GM18498 (cell line): ENCODE results near the gene CD2AP.
"Not testable (repeated sequence)": the region's sequence is repeated elsewhere in the genome, so short reads cannot be mapped to it uniquely, and the experiment has no call there.

ENCODE experiments used
- ATAC-seq: cut with Tn5 transposase; IDR thresholded peaks from one replicate; pipeline ENCODE4 v1.9.1; 2021; ENCODE audit warnings: mild to moderate bottlenecking, moderate library complexity; ENCODE audit not compliant: unreplicated experiment

Gene CD2AP

DNA sequence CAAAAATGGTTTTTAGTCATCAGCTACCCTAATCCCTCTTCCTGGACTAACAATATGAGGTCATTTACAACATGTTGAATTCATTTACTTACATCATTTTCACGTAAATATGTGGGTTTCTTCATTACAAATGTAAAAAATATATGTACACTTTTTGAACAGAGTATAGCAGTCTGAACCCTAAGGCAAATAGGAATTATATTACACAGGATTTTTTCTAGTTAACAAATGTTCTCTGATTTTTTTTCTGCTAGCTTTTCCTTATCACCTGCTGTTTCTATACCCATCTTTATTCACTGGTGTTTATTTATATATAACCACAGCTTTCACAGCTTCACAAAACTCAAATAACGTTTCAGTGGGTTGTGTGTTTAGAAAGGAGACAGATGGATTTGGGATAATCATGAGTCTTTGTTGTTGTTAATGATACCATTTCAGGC, 21.0 kb upstream of the CD2AP start:
- no peak for ATAC-seq

GRCh38 chr6:47457370-47457769, 20.2 kb upstream of the CD2AP start:
- no peak for ATAC-seq

- ATAC-seq = no peak
These were observed 13.5 kb upstream of the CD2AP start for GRCh38 chr6:47464052-47464451.

- no peak for ATAC-seq
These were observed 12.5 kb upstream of the CD2AP start for GRCh38 chr6:47465117-47465516.

DNA sequence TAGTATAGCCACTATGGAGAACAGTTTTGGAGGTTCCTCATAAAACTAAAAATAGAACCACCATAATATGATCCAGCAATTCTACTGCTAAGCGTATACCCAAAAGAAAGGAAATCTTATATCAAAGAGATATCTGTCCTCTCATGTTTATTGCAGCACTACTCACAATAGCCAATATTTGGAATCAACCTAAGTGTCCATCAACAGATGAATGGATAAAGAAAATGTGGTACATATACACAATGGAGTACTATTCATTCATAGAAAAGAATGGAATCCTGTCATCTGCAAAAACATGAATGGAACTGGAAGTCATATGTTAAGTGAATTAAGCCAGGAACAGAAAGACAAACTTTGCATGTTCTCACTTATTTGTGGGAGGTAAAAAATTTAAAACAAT, 5.7 kb upstream of the CD2AP start:
- no peak for ATAC-seq

- no peak for ATAC-seq
These were observed 3.7 kb upstream of the CD2AP start for GRCh38 chr6:47473791-47474346.

DNA sequence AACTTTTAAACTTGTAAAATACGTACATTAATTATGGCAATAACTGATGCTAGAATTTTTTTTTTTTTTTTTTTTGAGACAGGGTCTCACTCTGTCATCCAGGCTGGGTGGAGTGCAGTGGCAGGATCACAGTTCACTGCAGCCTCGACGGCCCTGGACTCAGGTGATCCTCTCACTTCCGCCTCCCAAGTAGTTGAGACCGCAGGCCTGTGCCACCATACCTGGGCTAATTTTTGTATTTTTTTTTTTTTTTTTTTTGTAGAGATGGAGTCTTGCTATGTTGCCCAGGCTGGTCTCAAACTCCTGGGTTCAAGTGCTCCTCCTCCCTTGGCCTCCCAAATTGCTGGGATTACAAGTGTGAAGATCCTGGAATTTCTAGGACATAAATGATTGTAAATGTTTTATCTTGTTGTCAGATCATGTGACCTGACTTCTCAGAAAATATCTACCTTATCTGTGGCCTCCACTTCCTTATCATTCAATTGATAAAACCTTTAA, 2.2 kb upstream of the CD2AP start:
- ATAC-seq = no peak

- no peak for ATAC-seq
These were observed 650 bp upstream of the CD2AP start for GRCh38 chr6:47476781-47477496.

- ATAC-seq = peak; percentile 49
These were observed 897 bp downstream of the CD2AP start for GRCh38 chr6:47478233-47479139.

DNA sequence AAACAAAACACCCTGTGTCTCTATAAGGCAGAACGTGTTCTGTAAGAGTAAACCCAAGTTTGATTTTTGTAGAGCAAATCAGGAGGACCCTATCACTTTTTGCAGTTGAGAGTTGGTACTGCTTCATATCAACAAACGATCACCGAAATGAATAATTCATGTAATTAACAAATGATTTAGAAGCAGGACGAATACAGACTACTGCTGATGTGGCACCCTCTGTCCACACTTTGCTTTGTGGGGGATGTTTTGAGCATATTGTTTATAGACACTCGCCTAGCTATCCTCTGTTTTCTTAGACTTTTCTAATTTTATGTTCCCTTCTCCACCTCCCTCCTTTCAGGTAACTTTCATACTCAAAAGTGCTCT, 1.5 kb downstream of the CD2AP start:
- no peak for ATAC-seq

DNA sequence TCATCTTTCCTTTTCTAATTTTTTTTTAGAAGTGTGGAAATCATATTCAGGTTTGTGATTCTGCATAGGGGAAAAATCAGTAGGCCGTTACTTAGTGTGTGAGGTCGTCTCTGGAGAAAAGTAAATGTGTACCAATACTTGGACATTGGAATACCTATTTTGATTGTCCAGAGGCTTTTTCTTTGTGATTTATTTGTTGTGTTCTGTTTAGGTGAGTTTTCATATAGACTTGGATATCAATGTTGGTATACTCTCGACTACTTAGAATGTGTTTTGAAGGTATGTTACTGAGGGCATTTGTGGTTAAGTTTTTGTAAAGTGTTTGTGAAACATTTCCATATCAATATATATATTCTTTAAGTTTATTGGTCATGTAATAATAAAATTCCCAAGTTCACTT, 2.3 kb downstream of the CD2AP start:
- no peak for ATAC-seq

DNA sequence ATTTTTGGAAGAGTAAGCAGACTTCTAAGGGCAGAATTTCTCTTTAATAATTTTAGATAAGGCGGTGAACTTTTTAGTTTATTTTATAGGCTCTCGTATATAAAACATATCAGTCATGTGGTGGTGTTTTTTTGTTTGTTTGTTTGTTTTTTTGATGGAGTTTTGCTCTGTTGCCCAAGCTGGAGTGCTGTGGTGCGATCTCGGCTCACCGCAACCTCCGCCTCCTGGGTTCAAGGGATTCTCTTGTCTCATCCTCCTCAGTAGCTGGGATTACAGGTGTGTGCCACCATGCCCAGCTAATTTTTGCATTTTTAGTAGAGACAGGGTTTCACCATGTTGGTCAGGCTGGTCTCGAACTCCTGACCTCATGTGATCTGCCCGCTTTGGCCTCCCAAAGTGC, 3.6 kb downstream of the CD2AP start:
- ATAC-seq = not testable (repeated sequence)

GRCh38 chr6:47481806-47482205, 4.2 kb downstream of the CD2AP start:
- no peak for ATAC-seq

GRCh38 chr6:47483516-47483852, 5.9 kb downstream of the CD2AP start:
- peak; percentile 35 for ATAC-seq

DNA sequence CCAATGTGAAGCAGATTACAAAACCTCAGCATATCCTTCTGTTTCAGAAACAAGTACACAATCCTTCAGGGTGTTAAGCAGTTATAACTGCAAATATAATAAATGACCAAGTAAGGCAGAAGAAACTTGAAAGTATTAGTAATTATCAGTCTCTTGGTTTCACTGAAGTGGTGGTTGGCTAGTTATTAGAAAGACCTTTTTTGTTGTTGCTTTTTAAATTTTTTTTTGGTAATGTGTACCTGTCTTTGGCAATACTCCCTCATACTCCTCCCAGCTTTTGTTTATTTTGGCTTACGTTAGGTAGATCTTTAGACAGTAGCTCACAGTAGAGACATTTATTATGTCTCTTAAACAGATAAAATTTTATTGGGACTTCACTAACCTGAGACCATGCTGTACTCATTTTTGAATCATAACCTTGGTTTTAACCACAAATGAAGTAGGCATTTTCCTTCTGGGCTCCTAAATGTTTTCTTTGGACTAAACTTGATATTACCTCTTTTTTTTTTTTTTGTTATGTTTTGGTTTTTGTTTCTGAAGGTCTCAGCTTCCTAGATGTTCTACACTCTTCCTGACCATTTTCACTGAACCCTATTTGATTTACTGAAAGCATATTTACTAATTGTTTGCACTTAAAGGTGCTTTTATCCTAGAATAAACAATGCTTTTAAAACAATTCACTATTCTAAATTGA, 6.4 kb downstream of the CD2AP start:
- peak; percentile 59 for ATAC-seq

DNA sequence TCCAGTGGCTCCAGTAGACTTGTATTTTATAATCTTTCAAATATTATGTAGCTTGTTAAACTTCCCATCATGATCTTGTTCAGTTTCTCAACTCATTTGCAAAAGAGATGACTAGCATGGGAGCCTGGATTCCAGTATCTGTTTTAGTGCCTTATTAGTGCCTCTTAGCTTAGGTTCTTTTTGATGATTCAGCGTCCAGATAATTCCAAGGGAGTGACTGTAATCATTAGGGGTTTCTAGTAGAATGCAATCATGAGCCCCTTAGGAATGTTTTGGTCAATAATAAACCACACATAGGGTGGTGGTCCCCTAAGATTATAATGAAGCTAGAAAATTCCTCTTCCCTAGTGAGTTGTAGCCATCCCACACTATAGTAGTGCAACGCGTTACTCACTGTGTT, 7.0 kb downstream of the CD2AP start:
- no peak for ATAC-seq

- ATAC-seq = no peak
These were observed 7.5 kb downstream of the CD2AP start for GRCh38 chr6:47485083-47485482.

- ATAC-seq = no peak
These were observed 8.0 kb downstream of the CD2AP start for GRCh38 chr6:47485491-47486135.

DNA sequence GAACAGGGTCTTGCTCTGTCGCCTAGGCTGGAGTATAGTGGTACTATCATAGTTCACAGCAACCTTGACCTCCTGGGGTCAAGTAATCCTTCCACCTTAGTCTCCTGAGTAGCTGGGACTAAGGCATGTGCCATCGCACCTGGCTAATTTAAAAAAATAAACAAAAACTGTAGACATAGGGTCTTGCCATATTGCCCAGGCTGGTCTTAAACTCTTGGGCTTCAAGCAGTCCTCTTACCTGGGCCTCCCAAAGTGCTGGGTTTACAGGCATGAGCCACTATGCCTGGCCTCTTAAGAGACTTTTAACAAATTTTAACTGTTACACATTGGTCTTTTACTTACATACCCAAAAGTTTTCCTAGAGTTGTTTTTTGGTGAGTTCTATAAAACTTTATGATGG, 12.4 kb downstream of the CD2AP start:
- no peak for ATAC-seq

GRCh38 chr6:47490676-47491075, 13.1 kb downstream of the CD2AP start:
- no peak for ATAC-seq

DNA sequence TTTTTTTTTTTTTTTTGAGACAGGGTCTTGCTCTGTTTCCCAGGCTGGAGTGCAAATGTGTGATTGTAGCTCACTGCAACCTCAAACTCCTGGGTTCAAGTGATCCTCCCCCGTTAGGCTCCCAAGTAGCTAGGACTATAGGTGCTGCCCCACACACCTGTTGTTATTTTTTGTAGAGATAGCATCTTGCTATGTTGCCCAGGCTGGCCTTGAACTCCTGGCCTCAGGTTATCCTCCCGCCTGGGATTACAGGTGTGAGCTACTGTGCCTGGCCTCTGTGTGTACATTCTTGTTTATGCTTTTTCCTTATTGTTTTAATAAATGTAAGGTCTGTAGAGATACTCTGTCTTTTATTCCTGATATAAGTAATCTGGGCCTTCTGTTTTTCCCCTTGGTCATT, 14.8 kb downstream of the CD2AP start:
- no peak for ATAC-seq
